ENCODE data around the gene UCN2.

Gene UCN2, protein sequence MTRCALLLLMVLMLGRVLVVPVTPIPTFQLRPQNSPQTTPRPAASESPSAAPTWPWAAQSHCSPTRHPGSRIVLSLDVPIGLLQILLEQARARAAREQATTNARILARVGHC

DNA sequence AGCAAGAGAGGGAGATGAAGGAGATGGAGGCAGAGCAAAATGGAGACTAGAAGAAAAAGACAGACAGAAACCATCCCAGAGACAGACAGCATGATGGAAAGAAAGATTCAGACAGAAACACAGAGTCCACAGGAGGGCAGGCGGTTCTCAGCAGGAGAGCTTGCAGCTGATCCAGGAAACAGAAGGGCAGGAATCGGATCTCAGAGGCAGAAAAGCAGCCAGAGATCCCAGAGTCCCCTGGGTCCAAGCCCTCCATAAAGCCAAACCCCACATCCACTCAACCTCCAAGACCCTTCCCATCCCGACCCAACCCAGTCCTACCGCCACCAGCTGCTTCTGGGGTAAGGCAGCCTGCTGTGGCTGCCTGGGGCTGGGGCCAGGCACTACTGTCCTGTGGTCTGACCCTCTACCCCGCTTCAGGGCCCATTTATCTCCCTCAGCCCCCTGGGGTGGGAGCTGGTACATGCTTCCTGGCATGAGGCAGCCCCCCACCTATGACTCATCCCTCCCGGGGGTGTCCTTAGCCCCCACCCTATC is at the start of gene UCN2:
UCN2 (minus strand) TSS at position 400 of the 537 bp plus-strand sequence. CDS start 657 bp downstream, outside the sequence.
- no peak for DNase-seq

DNA sequence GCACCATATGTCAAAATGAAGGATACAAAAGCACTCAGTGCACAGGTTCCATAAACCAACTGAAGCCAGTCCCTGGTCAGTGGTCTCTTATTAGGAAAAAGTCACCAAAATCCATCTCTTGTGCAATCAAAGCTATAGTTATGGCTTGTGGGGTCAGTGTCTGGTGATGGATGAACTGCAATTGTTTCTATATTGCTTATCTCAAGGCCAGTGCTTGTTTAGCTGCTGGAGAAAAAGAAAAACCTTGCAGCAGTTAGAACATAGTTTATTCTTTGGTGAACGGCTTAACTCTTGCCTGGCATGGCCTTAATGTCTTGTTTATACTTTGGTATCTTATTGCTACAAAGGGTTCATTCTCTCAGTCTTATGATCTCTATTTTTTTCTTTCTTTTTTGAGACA is 48.7 kb upstream of the UCN2 start:
- no peak for DNase-seq

DNA sequence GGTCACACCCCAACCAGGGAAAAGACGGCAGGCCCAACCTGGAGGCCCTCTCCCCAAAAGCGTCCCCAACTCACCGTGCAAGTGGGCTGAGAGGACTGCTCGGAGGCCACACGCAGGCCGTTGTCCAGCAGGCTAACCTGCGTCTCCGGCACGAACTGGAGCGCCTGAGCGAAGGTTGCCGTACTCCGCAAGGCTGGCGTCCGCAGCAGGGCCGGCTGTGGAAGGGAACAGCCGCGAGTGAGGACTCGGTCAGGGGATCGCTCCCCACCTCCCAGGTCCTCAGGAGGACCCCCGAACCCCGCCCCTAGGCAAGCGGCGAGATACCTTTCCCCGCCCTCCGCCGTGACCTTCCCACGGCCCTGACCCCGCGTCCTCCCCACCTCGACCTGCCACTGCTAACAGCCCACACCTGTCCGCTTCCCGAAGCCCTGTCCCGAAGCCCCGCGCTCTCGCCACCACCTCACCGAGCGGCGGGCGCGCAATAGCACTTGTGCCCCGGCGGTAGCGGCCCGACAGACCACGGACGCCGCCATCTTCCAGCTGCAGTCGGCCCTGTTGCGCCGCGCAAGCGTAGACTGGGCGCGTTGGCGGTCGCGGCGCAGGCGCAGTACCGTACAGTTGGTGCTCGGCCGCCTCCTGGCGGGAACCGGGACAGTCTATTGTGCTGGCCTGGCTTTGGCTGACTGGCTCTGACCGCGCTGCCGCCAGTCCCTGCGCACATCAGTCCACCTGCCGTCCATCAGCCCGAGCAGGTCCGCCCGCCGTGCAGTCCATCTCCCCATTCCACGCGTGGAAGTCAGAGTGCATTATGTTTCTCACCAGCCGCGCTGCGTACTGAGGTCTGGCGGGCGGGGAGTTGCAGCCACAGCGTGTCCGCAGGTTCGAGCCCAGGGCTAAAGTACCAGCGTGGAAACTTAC is 45.8 kb upstream of the UCN2 start, which contains the start of gene UQCRC1:
UQCRC1 (minus strand) TSS at position 559 of the 918 bp plus-strand sequence; CDS start at position 533, 26 bp downstream.
- DNase-seq = peak; percentile 59

DNA sequence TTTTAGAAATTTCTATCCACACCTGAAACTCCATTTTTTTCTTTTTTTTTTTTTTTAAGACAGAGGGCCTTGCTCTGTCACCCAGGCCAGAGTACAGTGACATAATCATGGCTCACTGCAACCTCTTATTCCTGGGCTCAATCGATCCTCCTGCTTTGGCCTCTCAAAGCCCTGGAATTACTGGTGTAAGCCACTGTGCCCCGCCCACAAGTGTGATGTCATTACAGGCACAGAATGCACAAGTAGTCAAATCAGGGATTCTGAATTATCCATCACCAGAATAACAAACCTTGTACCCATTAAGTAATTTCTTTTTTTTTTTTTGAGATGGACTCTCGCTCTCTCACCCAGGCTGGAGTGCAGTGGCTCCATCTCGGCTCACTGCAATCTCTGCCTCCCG is 43.9 kb upstream of the UCN2 start:
- no peak for DNase-seq

DNA sequence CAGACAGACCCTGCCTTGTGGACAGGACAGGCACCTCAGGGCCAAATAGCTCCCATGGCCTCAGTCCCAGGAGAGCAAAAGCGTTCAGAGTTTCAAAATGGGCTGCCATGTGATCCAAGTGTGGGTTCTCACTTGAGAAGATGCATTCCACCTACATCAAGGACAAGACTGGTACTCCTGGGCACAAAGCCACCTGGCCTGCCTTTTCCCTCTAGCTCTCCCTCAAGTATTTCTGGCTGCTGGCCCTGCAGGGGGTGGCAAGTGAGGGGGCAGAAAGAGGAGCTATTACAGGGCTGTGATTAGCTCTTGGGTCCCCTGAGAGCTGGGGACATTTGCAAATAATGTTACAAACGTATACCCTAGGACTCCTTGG is 38.0 kb upstream of the UCN2 start:
- DNase-seq = no peak

DNA sequence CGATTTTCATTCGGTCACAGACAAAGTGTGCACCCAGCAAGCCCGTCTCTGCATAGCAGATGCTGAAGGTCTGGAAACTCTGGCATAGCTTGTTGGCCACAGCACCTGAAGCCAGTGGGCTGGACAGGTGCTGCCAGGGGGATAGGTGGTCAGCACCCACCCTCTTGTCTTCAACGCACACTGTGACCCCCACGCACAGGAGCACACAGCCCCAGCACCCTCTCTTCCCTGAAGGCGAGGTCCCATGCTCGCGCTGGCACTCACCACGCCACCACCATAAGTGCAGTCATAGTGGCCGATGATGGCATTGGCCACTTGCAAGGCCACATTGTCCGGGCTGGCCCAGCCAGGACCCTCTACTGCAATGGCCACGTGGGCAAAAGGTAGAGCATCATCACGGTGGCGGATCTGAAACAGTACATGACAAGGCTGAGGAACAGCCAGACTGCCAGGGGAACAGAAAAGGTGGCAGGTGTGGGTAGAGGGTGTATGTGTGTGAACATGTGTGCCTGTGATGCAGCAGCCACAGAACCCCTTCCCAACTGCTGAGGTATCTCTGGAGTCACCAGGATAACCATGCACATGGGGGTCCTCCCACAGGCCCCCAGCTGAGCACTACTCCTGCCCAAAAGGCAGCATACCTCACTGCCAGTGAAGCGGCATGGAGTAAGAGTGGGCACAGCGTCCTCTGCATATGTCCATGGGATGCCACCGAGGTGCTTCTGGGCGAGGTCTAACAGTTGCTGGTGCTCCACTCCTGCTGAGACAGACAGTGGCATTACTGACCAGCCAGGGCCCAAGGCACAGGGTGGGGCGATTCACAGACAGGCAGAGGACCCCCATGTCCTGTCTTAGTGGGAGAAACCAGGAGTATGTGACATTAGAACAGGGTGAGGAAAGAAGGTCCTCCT is 37.4 kb upstream of the UCN2 start:
- DNase-seq = no peak

DNA sequence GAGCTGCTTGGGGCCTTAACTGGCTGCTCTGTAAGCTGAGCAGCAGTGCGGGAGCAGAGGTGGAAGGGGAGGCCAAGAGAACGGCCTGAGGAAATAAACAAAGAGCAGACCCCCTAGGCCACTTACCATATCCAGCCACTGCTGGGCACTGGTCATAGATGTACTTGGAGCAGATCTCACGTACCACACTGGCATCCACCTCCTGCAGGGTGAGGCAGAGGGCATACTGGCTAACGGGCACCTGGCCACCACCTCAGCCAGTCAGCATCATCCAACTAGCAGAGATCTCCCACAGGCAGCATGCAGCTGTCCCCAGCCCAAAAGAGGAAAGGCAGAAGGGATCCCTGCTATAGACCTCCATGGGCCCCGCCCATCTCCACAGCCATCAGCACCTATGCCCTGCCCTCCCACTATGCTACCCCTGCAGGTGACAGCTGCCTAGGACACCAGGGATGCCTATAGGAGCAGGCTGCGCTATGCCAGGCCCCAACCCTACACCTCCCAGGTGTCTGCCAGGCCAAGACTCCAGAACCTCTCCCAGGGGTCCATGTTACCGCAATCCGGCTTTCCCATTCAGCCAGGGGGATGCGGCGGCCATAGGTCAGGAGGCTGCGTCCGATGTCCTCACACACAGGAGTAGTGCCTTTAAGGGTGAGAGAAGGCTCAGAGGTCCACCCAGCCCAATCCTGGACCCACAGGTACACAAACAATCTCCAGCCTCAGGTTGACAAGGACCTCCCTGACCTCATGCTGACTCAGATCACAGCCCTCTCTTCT is 36.1 kb upstream of the UCN2 start:
- no peak for DNase-seq

DNA sequence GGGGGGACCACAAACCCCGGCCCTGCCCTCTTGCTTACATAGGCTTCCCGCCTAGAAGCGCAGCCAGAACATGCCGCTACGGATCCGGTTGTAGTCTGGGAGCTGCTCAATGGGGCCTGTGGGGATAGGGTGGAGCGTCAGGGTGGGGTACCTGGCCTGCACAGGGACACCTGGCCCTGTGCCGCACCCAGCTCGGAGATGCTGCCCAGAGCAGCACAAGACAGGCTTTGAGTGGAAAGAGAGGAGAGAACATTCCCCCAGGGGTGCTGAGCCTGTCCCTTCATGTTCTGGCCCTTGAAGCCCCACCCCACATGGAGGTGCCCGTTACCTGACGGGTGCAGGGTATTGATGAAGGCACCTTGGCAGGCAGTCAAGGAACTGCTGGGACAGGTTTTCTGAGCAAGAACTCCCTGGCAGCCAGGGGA is 35.5 kb upstream of the UCN2 start:
- DNase-seq = no peak

DNA sequence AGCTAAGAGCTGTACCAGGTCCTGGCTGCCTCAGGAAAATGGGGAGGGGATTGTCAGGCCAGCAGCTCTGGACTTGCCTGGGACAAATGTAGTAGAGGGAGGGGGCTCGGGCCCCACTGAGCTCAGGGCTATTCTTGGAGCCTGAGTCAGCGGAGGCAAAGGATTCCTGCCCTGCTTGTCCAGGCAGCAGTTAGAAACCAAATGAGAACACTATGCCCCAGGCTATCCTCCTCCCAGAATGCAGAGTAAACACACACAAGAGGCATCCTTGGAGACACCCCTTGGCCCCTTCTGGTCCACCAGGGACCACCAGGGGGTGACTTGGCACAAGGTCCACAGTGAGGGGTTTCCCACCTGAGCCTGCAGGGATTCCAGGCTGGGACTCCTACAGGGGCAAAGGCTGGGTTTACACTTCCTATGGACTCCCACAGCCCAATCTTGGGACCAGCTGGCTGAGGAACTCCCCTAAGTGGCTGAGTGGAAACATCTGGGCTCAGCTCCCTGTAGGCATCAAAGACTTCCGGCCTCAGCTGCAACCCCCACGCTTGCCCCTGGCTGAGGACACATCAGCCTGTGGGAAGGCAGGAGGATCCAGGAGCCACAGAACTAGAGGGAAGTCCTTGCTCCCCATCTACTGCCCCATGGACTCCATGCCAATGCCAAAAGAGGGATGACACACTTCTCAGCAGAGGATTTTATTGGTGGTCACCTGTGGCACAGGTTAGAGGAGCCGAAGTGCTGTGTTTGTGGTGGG is 34.9 kb upstream of the UCN2 start:
- DNase-seq = no peak

DNA sequence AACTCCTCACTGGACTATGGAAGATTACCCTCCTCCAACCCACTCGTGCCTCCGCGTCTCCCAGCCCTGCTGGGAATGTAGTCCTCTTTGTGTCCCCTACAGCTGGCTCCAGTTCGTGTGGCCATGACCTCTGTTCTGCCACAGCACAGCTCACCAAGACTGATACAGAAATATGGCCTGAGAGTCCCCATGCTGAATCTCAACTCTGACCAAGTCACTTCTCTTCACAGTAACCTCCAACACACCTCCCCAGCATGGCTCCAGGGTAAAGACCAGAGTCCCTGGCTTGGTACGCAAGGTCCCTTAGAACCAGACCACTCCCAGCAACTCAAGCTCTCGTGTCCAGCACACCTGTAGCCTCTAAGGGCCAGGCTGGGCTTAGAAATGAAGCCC is 33.8 kb upstream of the UCN2 start:
- DNase-seq = no peak

DNA sequence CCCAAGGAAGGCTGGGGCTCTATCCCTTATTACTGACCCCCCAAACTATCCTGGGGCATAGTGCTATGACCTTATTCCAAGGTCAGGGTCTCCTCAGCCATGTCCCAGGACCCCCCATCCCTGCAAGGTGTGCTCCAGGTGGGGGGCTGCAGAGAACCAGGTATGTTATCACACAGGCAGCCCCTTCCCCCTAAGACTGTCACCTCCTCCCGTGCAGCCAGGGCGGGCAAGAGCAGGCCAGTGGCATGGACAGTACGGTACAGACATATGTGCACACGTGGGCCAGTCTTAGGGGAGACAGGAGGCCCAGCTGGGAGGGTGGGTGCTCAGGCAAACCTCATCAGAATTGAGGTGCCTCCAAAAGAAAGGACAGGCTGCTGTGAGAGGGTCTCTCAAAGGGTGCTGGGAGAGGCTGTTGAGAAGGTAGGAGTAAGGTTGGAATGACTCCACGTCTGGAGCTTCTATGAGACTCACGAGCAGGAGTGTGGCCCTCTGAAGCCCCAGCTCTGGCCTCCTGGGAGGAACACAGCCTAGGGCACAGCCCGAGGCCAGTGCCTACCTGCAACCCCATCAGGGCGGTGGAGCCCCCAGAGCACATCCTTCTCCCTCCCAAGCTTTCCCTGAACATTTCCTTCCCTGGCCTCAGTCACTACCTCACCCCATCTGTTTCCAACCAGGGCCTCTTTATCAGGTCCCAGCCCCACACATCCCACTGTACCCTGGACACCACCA is 33.3 kb upstream of the UCN2 start:
- no peak for DNase-seq

DNA sequence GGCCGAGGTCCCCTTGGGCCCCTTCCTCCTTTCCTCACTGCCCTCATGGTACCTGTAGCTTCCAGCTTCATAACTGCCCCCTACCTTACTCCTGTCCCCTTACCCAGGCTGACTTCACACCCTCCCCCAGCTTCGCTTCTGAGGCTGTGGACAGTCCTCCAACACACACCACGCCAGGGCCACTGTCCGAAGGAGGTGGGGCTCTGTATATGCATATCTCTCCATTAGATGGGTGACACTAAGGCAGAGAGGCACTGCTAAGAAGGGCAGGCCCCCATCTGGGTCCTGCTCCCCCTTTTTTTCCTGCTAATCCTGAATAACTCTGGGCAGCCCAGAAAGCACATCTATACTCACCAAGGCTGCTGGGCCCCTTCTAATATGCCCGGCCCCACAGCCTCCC is 32.6 kb upstream of the UCN2 start:
- no peak for DNase-seq

DNA sequence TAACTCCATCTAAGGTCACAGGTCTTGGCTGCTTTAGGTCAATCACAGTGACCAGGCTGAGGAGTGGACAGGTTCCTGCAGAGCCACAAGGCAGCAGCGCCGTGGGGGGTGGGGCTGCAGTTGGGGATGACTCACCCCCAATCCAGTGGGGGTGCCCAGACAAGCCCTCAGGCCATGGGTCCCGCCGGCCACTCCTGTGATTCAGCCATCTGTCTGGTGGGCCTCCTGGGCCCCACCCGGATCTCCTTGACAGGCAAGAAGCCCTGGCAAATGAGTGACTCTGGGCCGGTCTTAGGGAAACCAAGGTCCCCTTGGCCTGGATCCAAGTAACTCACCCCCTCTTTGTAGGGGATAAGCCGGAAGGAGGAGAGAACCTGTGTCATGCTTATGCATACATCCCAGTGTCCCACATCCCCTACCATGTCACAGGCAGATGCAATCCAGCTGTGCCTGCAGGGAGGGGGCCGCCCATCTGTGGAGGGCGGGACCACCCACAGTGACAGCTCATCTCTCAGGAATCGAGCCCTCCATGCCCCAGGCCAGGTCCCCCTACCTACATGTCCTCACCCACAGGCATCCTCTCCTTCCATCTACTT is 32.0 kb upstream of the UCN2 start:
- no peak for DNase-seq

DNA sequence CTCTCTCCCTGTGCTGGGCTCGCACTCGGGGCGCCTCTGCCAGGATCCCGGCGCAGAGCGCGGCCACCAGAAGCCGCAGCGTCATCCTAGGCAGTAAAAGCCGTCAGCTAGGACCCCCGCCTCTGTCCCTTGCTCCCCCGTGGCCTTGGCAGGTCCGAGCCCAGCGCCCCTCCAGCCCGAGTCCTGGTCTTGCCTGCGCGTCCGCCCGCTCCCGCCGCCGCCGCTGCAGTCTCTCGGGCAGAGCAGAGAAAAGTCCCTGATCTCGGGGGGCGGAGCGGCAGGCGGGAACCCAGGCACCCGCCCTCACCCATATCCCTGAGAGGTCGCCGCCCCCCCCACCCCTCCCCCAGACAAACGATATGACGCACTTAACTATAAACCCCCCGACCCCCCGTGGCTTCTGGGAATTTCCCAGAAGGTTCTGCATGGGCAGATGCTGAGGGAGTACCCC is 31.5 kb upstream of the UCN2 start, which contains the start of gene COL7A1:
COL7A1 (minus strand) TSS at position 255 of the 451 bp plus-strand sequence; CDS start at position 85, 170 bp downstream.
- no peak for DNase-seq

DNA sequence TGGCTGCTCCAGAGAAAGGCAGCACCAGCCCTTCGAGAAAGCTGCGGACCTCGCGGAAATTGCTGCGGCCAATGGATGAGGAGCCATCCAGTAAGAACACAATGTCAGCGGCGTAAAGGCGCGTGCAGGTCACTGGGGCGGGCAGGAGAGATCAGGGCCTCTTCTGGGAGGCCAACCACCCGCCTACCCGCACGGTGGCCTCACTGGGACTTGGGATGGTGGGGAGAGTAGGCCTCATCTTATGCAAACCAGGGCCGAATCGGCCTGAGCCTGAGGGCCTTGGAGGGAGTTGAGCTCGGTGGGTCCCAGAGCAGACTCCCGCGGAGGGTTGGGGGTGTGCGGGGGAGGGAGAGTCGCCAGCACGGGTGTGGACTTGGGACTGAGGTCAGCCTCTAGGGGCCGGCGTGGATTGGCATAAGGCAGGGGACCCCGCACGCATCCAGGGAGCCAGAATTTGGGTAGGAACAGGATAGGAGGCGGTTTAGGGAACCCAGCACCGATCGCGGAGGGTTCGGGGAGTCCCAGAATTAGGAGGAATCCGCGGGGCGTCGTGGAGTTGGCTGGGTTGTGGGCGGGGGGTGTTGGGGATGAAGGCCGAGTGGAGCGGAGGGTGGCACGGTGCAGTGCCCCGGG is 31.0 kb upstream of the UCN2 start:
- no peak for DNase-seq

DNA sequence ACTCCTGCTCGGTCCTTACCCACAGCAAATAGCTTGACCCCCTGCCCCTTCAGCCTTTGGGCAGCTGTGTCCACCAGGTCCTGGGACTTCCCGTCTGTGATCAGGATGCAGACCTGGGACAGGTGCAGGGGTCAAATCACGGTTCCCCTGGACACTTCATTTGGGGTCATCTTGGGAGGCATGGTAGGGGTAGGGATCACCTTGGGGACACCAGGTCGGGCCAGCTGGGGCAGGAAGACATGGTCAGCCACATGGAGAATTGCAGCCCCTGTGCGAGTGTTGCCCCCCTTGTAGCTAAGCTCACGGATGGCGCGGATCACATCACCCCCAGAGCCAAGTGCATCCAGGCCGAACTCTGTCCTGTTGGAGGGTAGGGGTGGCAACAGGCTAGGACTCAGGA is 29.8 kb upstream of the UCN2 start:
- no peak for DNase-seq

DNA sequence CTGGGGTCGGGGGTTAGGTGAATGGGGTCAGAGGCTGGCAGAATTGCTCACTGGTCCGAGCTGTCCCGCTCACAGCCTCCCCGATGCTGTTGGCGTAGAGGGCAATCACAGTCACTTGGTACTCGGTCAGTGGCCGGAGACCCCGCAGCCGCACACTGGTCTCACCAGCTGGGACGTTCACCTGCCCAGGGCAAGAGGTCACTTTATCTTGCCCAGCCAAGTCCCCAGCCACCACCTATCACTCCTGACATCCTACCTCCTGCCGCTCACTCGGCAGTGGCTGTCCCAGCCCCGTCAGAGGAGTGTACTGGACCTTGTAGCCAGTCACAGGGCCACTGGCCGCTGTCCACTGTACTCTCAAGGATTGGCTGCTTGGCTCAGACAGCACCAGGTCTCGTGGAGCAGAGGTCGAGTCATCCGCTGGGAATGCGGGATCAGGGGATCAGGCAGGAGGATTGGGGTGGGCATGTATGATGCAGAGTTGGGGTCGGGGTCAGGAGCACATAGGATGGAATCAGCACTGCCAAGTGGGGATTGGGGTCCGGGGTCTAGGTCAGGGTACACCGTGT is 29.0 kb upstream of the UCN2 start:
- DNase-seq = no peak

DNA sequence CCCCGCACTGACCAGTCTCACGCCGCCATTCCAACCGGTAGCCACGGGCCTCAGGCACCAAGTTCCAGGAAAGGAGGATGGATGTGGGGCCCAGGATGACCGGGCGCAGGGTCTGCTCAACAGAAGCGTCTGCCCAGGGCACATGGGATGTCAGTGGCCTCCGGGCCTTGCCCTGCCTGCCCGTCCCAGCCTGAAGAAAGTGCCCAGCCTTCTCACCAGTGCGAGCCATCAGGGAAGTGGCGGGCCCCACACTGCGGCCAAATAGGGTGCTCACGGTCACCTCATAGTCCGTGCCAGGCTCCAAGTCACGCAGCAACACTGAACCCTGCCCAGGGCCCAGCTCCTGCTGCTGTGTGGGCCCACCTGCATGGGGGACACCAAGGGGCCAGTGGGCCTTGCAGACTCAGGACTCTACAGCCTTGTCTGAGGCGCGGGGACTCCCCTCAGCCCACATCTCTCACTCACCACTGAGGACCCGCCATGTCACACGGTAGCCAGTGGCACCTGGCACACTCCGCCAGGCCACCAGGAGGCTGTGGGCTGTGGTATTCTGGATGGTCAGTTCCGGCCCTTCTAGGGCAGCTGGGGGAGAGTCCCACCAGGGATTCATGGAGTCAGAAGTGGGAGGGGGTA is 28.4 kb upstream of the UCN2 start:
- DNase-seq = no peak

DNA sequence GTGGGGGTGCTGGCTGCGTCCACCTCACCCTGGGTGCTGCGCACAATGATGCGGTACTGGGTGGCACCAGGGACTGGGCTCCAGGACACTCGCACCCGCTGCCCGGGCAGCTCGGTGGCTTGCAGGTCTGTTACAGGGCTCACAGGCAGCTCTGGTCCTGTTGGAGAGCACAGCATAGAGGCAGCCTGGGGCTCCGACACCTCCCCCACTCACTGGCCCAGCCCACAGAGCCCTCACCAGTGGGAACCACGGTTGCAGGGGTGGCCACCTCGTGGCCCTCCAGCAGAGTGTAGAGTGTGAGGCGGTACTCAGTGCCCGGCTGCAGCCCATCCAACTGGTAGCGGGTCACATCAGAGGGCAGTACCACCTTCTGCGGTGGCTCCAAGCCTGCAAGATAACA is 27.9 kb upstream of the UCN2 start:
- DNase-seq = no peak
